PC-9 (cell line): ENCODE measurements around the gene NR2E3.

Experiments used
- CTCF ChIP-seq: fragments of 200-600 bp; sonication (generic); conservative IDR thresholded peaks from 2 replicates; pipeline ENCODE4 v1.6.1; 2017; ENCODE audit warnings: mixed run types, antibody characterized with exemption, mild to moderate bottlenecking, moderate library complexity
- EZH2 ChIP-seq: fragments of 200-600 bp; sonication (generic); IDR thresholded peaks from 2 replicates; pipeline ENCODE4 v1.8.0; 2017; ENCODE audit warnings: antibody characterized with exemption, low read depth

GRCh38 chr15:71789616-71790015, 20.7 kb upstream of the NR2E3 start:
- TF ChIP-seq CTCF = no peak
- TF ChIP-seq EZH2 = no peak
